BJ (cell line): Measurements from ENCODE around the gene TET1. TPM values are rescaled to one million over a fixed set of nuclear protein-coding genes. Genes with fewer than 3 reads are reported as not detected.

ENCODE experiments used
- CTCF ChIA-PET: fragments of 350-600 bp; formaldehyde crosslinking; extraction: SDS; loops from one replicate; lab custom pipeline; 2021; ENCODE audit warnings: antibody characterized with exemption, inconsistent platforms; lab: Yijun Ruan, JAX
- POLR2A ChIA-PET: fragments of 300-600 bp; sonication (Branson Sonifier 250); formaldehyde crosslinking; extraction: SDS; loops from one replicate; lab custom pipeline; 2021; ENCODE audit warnings: antibody characterized with exemption; lab: Charles Lee
- DNase-seq: peaks from one replicate; pipeline ENCODE4 v3.0.0-alpha.2; 2011; ENCODE audit warnings: low read depth
- H3K27me3 ChIP-seq: 2 replicates; pipeline ENCODE4 v1.6.0; 2011; ENCODE audit warnings: low read length; ENCODE audit not compliant: control insufficient read depth, insufficient read depth
- H3K36me3 ChIP-seq: 2 replicates; pipeline ENCODE4 v1.5.1; 2011; ENCODE audit warnings: low read length; ENCODE audit not compliant: control insufficient read depth, insufficient read depth
- H3K4me3 ChIP-seq: 2 replicates; pipeline ENCODE4 v1.5.1; 2011; ENCODE audit warnings: low read depth, mild to moderate bottlenecking, control low read depth, low read length
- polyA plus RNA-seq: library from polyadenylated mRNA; depleted of rRNA; stranded (reverse); fragments of >200 nt; gene quantifications from 2 replicates; pipeline ENCODE4 v1.2.3, GENCODE V29; 2011
- TF ChIP-seq, protein P1 (sequence below): IDR thresholded peaks from 2 replicates; pipeline ENCODE4 v1.5.1; 2011; ENCODE audit warnings: low read depth, mild to moderate bottlenecking, control low read depth, inconsistent platforms, low read length, moderate library complexity; ENCODE audit not compliant: insufficient read depth

The TET1 gene
- polyA plus RNA-seq, 1 experiment, result 1.1 TPM

DNA sequence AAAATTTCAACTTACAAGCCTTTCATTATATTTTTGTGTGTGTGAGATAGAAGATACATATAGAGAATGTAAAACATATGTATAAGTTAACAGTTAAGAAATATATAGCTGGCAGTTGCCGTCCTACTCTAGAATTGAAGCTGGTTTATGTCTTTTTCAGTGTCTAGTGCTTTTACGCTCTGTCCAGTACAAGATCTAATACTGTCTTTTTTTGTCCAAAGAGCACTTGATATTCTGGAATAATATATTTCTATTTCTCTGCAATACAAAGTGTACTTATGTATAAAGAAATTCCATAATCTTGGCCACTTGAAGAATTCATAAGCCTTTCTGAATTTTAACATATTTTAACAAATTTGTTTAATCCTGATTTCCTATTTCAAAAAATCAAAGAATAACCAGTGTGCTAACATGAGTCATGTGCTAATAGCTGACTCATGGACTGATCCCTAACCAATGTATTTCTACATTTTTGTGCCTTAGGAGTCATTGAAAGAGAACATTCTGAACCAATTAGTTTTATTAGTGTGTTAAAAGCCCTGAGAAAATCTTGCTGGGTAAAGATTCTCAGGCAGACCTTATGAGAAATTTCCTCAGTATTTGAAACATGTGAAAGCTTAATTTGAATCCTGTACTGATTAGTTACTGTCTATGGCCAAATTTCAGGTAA lies 87.7 kb downstream of the TET1 start:
- H3K27me3 ChIP-seq, result no peaks in the 10 kb centered on the region
- POLR2A ChIA-PET, result interaction anchor here (0.5 kb wide), 1 partner anchor 296 kb away, joined by 9 read pairs; no protein-coding TSS in a partner anchor
- peak; percentile 90 for DNase-seq
- no peak overlapping the region for H3K4me3 ChIP-seq
- 0 out of 2 replicates have a peak, but pooled peaks cover 1% of the 10 kb centered on the region for H3K36me3 ChIP-seq
- TF ChIP-seq, protein P1, sequence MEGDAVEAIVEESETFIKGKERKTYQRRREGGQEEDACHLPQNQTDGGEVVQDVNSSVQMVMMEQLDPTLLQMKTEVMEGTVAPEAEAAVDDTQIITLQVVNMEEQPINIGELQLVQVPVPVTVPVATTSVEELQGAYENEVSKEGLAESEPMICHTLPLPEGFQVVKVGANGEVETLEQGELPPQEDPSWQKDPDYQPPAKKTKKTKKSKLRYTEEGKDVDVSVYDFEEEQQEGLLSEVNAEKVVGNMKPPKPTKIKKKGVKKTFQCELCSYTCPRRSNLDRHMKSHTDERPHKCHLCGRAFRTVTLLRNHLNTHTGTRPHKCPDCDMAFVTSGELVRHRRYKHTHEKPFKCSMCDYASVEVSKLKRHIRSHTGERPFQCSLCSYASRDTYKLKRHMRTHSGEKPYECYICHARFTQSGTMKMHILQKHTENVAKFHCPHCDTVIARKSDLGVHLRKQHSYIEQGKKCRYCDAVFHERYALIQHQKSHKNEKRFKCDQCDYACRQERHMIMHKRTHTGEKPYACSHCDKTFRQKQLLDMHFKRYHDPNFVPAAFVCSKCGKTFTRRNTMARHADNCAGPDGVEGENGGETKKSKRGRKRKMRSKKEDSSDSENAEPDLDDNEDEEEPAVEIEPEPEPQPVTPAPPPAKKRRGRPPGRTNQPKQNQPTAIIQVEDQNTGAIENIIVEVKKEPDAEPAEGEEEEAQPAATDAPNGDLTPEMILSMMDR, result no peak
- CTCF ChIA-PET, result interaction anchor here (0.6 kb wide), 2 partner anchors 16 to 235 kb away, joined by 3 read pairs; no protein-coding TSS in a partner anchor

DNA sequence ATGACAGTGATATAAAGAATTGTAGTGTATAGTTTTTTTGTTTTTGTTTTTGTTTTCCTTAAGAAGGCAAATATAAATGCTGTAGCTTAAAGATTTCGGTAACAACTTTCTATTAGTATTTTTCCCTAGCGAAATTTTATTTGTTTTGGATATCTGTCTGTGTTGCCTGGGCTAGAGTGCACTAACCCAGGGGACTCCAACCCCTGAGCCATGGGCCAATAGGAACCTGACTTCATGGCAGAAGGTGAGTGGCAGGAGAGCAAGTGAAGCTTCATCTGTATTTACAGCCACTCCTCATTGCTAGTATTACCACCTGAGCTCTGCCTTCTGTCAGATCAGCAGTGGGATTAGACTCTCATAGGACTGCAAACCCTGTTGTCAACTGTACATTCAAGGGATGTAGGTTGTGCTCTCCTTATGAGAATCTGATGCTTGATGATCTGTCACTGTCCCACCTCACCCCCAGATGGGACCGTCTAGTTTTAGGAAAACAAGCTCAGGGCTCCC lies 95.5 kb downstream of the TET1 start:
- no peak overlapping the region for H3K4me3 ChIP-seq
- ChIA-PET POLR2A (no interaction called here), CTCF (no interaction called here)
- TF ChIP-seq, protein P1, result no peak
- H3K27me3 ChIP-seq, result no peaks in the 10 kb centered on the region
- H3K36me3 ChIP-seq, result peaks cover 2% of the 10 kb centered on the region
- no peak for DNase-seq

DNA sequence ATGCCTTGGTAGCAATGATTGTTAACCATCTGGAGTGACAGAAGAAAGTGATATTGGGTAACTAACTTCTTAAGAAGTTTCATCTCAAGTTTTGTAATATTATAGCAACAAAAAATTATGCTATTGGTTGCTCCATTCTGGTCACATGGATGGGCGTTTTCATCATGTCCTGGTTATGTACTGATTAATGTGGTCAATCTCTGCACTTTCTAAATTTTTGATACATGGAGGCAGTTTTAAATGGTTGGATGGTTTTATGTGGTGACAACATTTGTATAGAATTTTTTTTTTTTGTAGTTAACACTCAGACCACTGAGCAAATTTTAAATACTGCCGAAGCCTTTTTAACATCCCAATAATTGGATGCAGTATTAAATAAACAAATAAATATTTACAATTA lies 105.7 kb downstream of the TET1 start:
- Histone ChIP-seq H3K36me3 (no peaks in the 10 kb centered on the region), H3K4me3 (no peak overlapping the region), H3K27me3 (no peaks in the 10 kb centered on the region)
- CTCF ChIA-PET, result no interaction called here
- TF ChIP-seq, protein P1, result no peak
- peak; percentile 50 for DNase-seq
- POLR2A ChIA-PET, result no interaction called here

DNA sequence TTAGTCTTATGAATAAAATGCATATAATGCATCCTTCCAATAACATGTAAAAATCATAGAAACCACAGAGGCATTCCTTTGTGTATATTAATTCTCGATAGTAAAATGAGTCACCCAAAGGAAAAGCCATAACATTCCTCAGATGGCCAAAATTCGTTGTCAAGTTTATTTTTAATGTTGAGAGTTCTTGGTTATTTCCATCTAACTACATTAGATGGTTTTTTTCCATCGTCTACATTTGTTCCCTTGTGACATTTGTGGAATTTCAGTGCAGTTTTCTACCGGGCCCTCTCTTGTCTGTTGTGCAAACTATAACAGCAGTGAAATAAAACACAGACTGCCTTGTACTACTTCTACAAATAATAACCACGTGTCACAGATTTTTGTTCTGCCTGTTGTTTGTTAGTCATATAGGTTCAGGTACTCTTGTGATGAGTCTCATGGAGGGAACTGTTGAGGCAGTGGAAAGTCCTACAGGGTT lies 106.2 kb downstream of the TET1 start:
- POLR2A ChIA-PET, result no interaction called here
- TF ChIP-seq, protein P1, result no peak

GRCh38 chr10:68668231-68668630 lies 108.1 kb downstream of the TET1 start:
- TF ChIP-seq, protein P1, result no peak

More for the DNA sequence above, 106.2 kb downstream of the TET1 start:
- no peaks in the 10 kb centered on the region for H3K36me3 ChIP-seq
- H3K27me3 ChIP-seq, result no peaks in the 10 kb centered on the region
- DNase-seq, result peak; percentile 93
- H3K4me3 ChIP-seq, result no peak overlapping the region
- CTCF ChIA-PET, result interaction anchor here (1.5 kb wide), 1 partner anchor 116 kb away, joined by 4 read pairs; no protein-coding TSS in a partner anchor

More at GRCh38 chr10:68668231-68668630, 108.1 kb downstream of the TET1 start:
- H3K4me3 ChIP-seq, result no peak overlapping the region
- no peak for DNase-seq
- no peaks in the 10 kb centered on the region for H3K27me3 ChIP-seq
- ChIA-PET CTCF (no interaction called here), POLR2A (no interaction called here)
- H3K36me3 ChIP-seq, result no peaks in the 10 kb centered on the region
